GM18867 (cell line): ENCODE measurements around the gene CD200R1.

ENCODE experiments used
- ATAC-seq: cut with Tn5 transposase; IDR thresholded peaks from one replicate; pipeline ENCODE4 v1.9.1; 2021; ENCODE audit warnings: mild to moderate bottlenecking, moderate library complexity; ENCODE audit not compliant: unreplicated experiment

CD200R1 gene

GRCh38 chr3:112974894-112975293 is at the start of gene CD200R1:
Gene CD200R1 (minus strand): TSS chr3:112975103. CDS start chr3:112974857, 246 bp downstream.
- ATAC-seq: no peak

- no peak for ATAC-seq
Observed at GRCh38 chr3:113021471-113021870, 46.6 kb upstream of the CD200R1 start.

- peak; percentile 93 for ATAC-seq
Observed at GRCh38 chr3:113019182-113020137, 44.6 kb upstream of the CD200R1 start.

- peak; percentile 1 for ATAC-seq
Observed at GRCh38 chr3:113018536-113019181, 43.8 kb upstream of the CD200R1 start.

GRCh38 chr3:113013593-113013992 is 38.7 kb upstream of the CD200R1 start:
- no peak for ATAC-seq

- no peak for ATAC-seq
Observed at GRCh38 chr3:113008117-113008516, 33.2 kb upstream of the CD200R1 start.

GRCh38 chr3:113006359-113007056 is 31.6 kb upstream of the CD200R1 start:
- no peak for ATAC-seq

GRCh38 chr3:113005611-113006010 is 30.7 kb upstream of the CD200R1 start:
- ATAC-seq: no peak

GRCh38 chr3:113002679-113003078 is 27.8 kb upstream of the CD200R1 start:
- ATAC-seq: no peak

- ATAC-seq: no peak
Observed at GRCh38 chr3:113002037-113002436, 27.1 kb upstream of the CD200R1 start.

- no peak for ATAC-seq
Observed at GRCh38 chr3:113000691-113001090, 25.8 kb upstream of the CD200R1 start.

GRCh38 chr3:112995800-112996199 is 20.9 kb upstream of the CD200R1 start:
- ATAC-seq: no peak

- peak; percentile 96 for ATAC-seq
Observed at GRCh38 chr3:112990672-112991602, 16.0 kb upstream of the CD200R1 start, which contains the start of gene GTPBP8. Gene GTPBP8 (plus strand): TSS chr3:112990984. CDS start chr3:112991000, 16 bp downstream.

- ATAC-seq: no peak
Observed at GRCh38 chr3:112987710-112988334, 12.9 kb upstream of the CD200R1 start.

GRCh38 chr3:112984485-112984884 is 9.6 kb upstream of the CD200R1 start:
- ATAC-seq: no peak

- no peak for ATAC-seq
Observed at GRCh38 chr3:112982710-112983109, 7.8 kb upstream of the CD200R1 start.

GRCh38 chr3:112980080-112980479 is 5.2 kb upstream of the CD200R1 start:
- no peak for ATAC-seq

GRCh38 chr3:112979244-112979832 is 4.4 kb upstream of the CD200R1 start:
- no peak for ATAC-seq

GRCh38 chr3:112976953-112977352 is 2.0 kb upstream of the CD200R1 start:
- no peak for ATAC-seq
